ENCODE data around the gene BICD1.
"Not testable (repeated sequence)": the region's sequence is repeated elsewhere in the genome, so short reads cannot be mapped to it uniquely, and the experiment has no call there.

GRCh38 chr12:32275520-32275919 is 168.9 kb downstream of the BICD1 start:
- TF ChIP-seq CTCF (IDR thresholded peaks at IDR 0.05); MAZ (IDR thresholded peaks at IDR 0.05; ENCODE audit: borderline replicate concordance, low read depth, low read length); ZNF302 (CRISPR knock-in tag; IDR thresholded peaks at IDR 0.05); ZFP36 (IDR thresholded peaks at IDR 0.05; ENCODE audit: borderline replicate concordance, partially characterized antibody); RAD21 (conservative IDR thresholded peaks at IDR 0.05 in 1 of 2, IDR thresholded peaks at IDR 0.05 in 1 of 2); HDAC2 (IDR thresholded peaks at IDR 0.05): not testable (repeated sequence)
- TF ChIP-seq, protein P1, sequence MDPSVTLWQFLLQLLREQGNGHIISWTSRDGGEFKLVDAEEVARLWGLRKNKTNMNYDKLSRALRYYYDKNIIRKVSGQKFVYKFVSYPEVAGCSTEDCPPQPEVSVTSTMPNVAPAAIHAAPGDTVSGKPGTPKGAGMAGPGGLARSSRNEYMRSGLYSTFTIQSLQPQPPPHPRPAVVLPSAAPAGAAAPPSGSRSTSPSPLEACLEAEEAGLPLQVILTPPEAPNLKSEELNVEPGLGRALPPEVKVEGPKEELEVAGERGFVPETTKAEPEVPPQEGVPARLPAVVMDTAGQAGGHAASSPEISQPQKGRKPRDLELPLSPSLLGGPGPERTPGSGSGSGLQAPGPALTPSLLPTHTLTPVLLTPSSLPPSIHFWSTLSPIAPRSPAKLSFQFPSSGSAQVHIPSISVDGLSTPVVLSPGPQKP (IDR thresholded peaks at IDR 0.05; ENCODE audit: low read depth, low read length), result not testable (repeated sequence)
- TF ChIP-seq, protein P2, sequence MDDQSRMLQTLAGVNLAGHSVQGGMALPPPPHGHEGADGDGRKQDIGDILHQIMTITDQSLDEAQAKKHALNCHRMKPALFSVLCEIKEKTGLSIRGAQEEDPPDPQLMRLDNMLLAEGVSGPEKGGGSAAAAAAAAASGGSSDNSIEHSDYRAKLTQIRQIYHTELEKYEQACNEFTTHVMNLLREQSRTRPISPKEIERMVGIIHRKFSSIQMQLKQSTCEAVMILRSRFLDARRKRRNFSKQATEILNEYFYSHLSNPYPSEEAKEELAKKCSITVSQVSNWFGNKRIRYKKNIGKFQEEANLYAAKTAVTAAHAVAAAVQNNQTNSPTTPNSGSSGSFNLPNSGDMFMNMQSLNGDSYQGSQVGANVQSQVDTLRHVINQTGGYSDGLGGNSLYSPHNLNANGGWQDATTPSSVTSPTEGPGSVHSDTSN (IDR thresholded peaks at IDR 0.05), result not testable (repeated sequence)
